ENCODE results near the gene PRM1.
A peak's percentile ranks its signal among the peaks of the same experiment; 100 is the strongest.

Gene PRM1

GRCh38 chr16:11280616-11281522, at the start of gene PRM1:
TSS of gene PRM1 (minus strand) at chr16:11281330. CDS start at chr16:11281238, 92 bp downstream.
- DNase-seq: no peak

GRCh38 chr16:11330526-11331237, 49.6 kb upstream of the PRM1 start:
- DNase-seq: no peak

DNA sequence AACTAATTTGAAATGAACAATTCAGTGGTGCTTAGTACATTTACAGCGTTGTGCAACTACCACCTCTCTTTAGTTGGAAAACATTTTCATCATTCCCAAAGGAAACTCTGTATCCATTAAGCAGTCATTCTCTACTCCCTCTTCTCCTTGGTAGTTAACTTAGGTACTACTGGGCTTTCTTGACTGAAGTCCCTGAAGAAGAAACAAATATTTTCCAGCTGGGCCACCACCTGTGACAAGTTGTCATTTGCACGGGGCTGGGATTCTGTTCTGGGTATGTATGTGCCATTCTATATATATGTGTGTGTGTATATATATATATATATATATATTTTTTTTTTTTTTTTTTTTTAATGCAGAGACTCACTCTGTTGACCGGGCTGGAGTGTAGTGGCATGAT, 48.8 kb upstream of the PRM1 start:
- no peak for DNase-seq

- DNase-seq: no peak
Observed at GRCh38 chr16:11329071-11329491, 48.0 kb upstream of the PRM1 start.

GRCh38 chr16:11328172-11329070, 47.3 kb upstream of the PRM1 start:
- no peak for DNase-seq

GRCh38 chr16:11327277-11328171, 46.4 kb upstream of the PRM1 start:
- no peak for DNase-seq

GRCh38 chr16:11326737-11327276, 45.7 kb upstream of the PRM1 start:
- no peak for DNase-seq

DNA sequence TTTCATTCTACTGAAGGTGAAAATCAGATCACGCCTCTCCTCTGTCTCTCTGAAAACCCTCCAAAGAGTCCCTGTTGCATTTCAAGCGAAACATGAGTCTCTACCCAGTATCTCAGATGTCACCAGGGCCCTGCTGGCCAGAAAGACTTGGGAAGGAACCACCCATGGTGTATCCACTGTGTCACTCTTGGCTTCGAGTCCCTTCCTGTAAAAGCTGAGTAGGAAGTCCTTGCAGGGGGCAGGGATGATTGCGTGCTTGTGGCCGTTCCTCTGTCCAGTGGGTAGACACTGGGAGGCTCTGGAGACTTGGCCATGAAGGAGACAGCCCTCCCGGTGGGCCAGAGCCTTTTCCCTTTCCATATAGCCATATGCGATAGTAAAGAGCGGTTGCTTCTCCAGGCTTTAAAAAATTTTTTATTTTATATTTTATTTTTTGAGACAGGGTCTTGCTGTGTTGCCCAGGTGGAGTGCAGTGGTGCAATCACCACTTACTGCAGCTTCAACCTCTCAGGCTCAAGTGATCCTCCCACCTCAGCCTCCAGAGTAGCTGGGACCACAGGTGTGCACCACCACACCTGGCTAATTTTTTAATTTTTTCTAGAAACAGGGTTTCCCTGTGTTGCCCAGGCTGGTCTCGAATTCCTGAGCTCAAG, 45.1 kb upstream of the PRM1 start:
- DNase-seq: no peak

DNA sequence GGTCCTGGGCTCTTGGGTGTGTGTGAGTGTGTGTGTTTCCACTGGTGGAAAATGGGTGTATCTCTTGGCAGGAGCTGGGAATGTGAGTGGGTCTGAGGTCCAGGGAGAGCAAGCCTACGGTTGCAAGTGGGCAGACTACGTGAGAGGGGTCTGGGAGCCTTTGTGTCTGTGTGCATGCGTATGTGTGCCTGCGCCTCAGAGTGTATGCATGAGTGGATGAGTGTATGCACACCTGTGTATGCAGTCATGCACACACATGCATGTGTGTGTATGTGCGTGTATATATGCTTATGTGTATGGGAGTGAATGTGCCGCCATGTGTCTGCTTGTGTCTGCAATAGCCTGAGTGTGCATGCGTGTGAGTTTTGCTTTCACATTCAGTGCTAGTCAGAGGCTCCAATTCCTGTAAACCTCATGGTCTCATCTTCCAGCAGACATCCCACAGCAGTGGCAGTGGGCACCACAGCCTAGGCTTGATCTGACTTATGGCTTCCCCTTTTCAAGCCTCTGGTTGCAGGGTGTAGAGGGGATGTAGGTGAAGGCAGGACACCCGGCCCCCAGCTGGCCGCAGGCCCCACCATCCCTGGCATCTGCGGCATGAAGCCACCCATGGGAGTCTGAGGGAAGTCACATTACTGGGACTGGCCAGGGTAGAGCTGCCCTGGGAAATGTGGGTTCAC, 44.4 kb upstream of the PRM1 start:
- no peak for DNase-seq

DNA sequence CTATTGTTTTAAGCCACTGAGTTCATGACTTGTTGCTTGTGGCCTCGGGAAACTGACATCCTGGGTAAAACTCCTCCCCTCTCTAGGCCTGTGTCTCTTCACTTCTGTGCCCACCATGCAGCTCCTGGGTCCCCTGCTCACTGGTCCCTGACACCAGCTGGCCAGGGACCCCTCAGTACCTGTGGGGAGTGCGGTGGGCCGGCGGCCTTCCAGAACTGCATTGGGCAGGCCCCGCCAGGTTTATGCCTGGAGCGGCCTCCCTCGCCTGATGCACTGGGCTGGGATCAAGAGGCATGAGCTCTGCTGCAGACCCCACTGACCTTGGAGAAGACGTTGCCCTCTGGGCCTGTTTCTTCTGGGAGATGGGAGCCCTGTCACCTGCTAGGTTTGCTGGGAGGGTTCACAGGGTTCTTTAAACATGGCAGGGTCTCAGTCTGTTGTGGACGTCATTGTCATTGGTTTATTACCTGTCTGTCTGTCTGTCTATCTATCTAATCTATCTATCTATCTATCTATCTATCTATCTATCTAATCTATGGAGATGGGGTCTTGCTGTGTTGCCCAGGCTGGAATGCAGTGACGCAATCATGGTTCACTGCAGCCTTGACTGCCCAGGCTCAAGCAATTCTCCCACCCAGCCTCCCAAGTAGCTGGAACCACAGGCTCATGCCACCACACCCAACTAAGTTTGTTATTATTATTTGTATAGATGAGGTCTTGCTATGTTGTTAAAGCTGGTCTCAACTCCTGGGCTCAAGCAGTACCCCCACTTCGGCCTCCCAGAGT, 42.6 kb upstream of the PRM1 start:
- no peak for DNase-seq

GRCh38 chr16:11322823-11323222, 41.7 kb upstream of the PRM1 start:
- DNase-seq: no peak

GRCh38 chr16:11321662-11322061, 40.5 kb upstream of the PRM1 start:
- no peak for DNase-seq

GRCh38 chr16:11320170-11320569, 39.0 kb upstream of the PRM1 start:
- DNase-seq: no peak

GRCh38 chr16:11319529-11320146, 38.5 kb upstream of the PRM1 start:
- DNase-seq: peak; percentile 18

DNA sequence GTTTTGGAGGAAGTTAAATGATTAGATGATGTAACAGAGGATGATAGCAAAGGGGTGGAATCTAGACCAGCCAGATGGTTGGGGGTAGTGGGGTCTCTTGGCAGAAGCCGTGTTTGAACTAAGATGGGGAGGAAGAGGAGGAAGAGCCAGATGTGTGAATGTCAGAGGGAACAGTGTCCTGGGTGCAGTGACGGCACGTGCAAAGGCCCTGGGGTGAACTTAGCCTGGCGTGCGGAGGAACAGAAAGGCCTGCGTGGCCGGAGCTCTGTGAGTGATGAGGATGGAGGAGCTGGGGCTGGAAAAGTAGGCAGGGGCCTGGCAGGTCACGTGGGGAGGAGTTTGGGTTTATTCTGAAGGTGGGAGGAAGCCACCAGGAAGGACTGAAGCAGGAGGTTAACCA, 37.7 kb upstream of the PRM1 start:
- no peak for DNase-seq

DNA sequence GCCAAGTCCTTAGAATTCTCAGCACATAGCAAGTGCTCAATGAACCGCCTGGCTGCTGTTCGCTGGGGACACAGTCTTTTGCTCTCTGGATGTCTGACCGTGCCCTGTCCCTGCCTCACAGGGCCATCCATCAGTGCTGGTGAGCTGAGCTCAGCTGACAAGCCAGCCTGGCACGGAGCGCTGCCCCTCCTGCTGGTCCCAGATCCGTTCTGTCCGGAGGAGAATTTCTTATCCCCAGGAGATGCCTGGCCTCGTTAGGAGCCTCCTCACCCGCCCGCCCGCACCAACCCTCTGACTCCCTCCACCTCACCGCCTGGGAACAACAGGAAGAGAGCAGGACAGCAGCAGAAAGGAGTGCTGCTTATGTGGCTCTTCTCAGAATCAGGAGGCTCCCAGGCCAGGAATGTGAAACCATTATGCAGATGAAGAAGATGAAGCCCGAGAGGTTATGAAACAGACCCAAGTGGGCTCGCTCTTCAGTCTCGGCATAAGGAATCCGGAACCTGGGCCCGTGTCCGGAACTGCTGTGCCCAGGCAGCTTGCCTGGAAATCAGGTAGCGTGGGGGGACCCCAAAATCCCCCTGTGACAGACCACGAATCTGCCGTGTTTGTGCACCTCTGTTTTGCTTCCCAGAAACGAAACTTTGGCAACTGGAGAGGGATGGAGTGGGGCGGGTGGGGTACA, 35.3 kb upstream of the PRM1 start:
- DNase-seq: no peak

- DNase-seq: no peak
Observed at GRCh38 chr16:11315510-11315909, 34.4 kb upstream of the PRM1 start.

- no peak for DNase-seq
Observed at GRCh38 chr16:11314309-11314894, 33.3 kb upstream of the PRM1 start.

All from NCI-H1105 treated with DMSO at 0.1 percent for 48 hours (cell line).